ENCODE data around the gene FRRS1.

FRRS1 gene, protein sequence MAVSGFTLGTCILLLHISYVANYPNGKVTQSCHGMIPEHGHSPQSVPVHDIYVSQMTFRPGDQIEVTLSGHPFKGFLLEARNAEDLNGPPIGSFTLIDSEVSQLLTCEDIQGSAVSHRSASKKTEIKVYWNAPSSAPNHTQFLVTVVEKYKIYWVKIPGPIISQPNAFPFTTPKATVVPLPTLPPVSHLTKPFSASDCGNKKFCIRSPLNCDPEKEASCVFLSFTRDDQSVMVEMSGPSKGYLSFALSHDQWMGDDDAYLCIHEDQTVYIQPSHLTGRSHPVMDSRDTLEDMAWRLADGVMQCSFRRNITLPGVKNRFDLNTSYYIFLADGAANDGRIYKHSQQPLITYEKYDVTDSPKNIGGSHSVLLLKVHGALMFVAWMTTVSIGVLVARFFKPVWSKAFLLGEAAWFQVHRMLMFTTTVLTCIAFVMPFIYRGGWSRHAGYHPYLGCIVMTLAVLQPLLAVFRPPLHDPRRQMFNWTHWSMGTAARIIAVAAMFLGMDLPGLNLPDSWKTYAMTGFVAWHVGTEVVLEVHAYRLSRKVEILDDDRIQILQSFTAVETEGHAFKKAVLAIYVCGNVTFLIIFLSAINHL

GRCh38 chr1:99766378-99766800 lies at the start of gene FRRS1:
Gene FRRS1, minus strand, starts transcription at chr1:99766635. Its CDS starts 17,867 bp downstream, at chr1:99748768.
- peak within 1 kb of the TSS; percentile 46 for H3K27ac ChIP-seq (ENCODE audit: low read depth, low read length)
- peak within 1 kb of the TSS; percentile 66 for H3K9ac ChIP-seq (ENCODE audit: low read length)
- no peaks in the 10 kb centered on the region for H4K20me1 ChIP-seq (ENCODE audit: low read depth, low read length)
- peak within 1 kb of the TSS; percentile 85 for H3K4me3 ChIP-seq (ENCODE audit: insufficient read depth, low read length, poor library complexity, severe bottlenecking)
- peak within 1 kb of the TSS; percentile 90 for H2AFZ ChIP-seq (ENCODE audit: low read depth, low read length, severe bottlenecking)
- peak within 1 kb of the TSS; percentile 91 for H3K4me2 ChIP-seq (ENCODE audit: low read depth, low read length, poor library complexity, severe bottlenecking)
- no peaks in the 10 kb centered on the region; the same call in 1 of the 2 replicates for H3K79me2 ChIP-seq (ENCODE audit: insufficient read depth, low read length)
- no peaks in the 10 kb centered on the region for H3K36me3 ChIP-seq (ENCODE audit: low read length)
- H3K9me3 ChIP-seq (ENCODE audit: insufficient read depth, low read length) = no peaks in the 10 kb centered on the region
- no peaks in the 10 kb centered on the region for H3F3A ChIP-seq (ENCODE audit: insufficient read depth)
- no peak for TF ChIP-seq EZH2phosphoT487 (conservative IDR thresholded peaks at IDR 0.05; ENCODE audit: low read length)
- TF ChIP-seq, protein P1, sequence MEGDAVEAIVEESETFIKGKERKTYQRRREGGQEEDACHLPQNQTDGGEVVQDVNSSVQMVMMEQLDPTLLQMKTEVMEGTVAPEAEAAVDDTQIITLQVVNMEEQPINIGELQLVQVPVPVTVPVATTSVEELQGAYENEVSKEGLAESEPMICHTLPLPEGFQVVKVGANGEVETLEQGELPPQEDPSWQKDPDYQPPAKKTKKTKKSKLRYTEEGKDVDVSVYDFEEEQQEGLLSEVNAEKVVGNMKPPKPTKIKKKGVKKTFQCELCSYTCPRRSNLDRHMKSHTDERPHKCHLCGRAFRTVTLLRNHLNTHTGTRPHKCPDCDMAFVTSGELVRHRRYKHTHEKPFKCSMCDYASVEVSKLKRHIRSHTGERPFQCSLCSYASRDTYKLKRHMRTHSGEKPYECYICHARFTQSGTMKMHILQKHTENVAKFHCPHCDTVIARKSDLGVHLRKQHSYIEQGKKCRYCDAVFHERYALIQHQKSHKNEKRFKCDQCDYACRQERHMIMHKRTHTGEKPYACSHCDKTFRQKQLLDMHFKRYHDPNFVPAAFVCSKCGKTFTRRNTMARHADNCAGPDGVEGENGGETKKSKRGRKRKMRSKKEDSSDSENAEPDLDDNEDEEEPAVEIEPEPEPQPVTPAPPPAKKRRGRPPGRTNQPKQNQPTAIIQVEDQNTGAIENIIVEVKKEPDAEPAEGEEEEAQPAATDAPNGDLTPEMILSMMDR (IDR thresholded peaks at IDR 0.05; ENCODE audit: insufficient read depth, low read length, poor library complexity, severe bottlenecking) = no peak
- no peaks in the 10 kb centered on the region for H3K9me2 ChIP-seq (replicated peaks; ENCODE audit: insufficient read depth, low read length)
- no peaks in the 10 kb centered on the region for H3K27me3 ChIP-seq (ENCODE audit: low read length)

DNA sequence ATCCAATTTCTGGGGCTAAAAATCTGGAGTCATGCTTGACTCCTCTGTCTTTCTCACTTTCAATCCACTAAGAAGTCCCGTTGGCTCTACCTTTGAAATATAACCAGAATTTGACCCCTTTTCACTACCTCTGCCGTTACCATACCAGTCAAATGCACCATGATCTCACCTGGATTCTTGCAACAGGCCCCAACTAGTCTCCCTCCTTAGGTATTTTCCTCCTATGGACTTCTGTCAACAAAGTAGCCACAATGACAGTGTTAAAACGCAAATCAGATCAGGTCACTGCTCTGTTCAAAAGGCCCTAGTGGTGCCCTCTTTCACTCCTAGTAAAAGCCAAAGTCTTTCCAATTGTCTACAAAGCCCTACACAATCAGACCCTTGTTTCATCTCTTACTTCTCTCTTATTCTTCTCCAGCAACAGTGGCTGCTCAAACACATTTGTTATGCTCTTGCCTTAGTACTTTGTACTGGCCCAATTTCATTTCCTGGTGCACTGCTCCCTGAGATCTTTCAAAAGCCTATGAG lies 48.0 kb upstream of the FRRS1 start:
- H2AFZ ChIP-seq (ENCODE audit: low read depth, low read length, severe bottlenecking) = no peak overlapping the region
- no peaks in the 10 kb centered on the region for H3K27me3 ChIP-seq (ENCODE audit: low read length)
- no peak overlapping the region for H3K4me3 ChIP-seq (ENCODE audit: insufficient read depth, low read length, poor library complexity, severe bottlenecking)
- H3K9me2 ChIP-seq (replicated peaks; ENCODE audit: insufficient read depth, low read length) = no peaks in the 10 kb centered on the region
- TF ChIP-seq, protein P1 (IDR thresholded peaks at IDR 0.05; ENCODE audit: insufficient read depth, low read length, poor library complexity, severe bottlenecking) = no peak
- TF ChIP-seq EZH2phosphoT487 (conservative IDR thresholded peaks at IDR 0.05; ENCODE audit: low read length) = no peak
- no peaks in the 10 kb centered on the region for H3K9me3 ChIP-seq (ENCODE audit: insufficient read depth, low read length)
- H4K20me1 ChIP-seq (ENCODE audit: low read depth, low read length) = no peaks in the 10 kb centered on the region
- no peaks in the 10 kb centered on the region for H3F3A ChIP-seq (ENCODE audit: insufficient read depth)
- no peak overlapping the region for H3K9ac ChIP-seq (ENCODE audit: low read length)
- H3K36me3 ChIP-seq (ENCODE audit: low read length) = no peaks in the 10 kb centered on the region
- H3K79me2 ChIP-seq (ENCODE audit: insufficient read depth, low read length) = no peaks in the 10 kb centered on the region
- no peak overlapping the region for H3K27ac ChIP-seq (ENCODE audit: low read depth, low read length)
- H3K4me2 ChIP-seq (ENCODE audit: low read depth, low read length, poor library complexity, severe bottlenecking) = no peak overlapping the region

GRCh38 chr1:99811747-99812146 lies 45.3 kb upstream of the FRRS1 start:
- H3K9me3 ChIP-seq (ENCODE audit: insufficient read depth, low read length) = no peaks in the 10 kb centered on the region
- H3K27me3 ChIP-seq (ENCODE audit: low read length) = no peaks in the 10 kb centered on the region
- H3K4me3 ChIP-seq (ENCODE audit: insufficient read depth, low read length, poor library complexity, severe bottlenecking) = no peak overlapping the region
- H3F3A ChIP-seq (ENCODE audit: insufficient read depth) = no peaks in the 10 kb centered on the region
- H3K36me3 ChIP-seq (ENCODE audit: low read length) = no peaks in the 10 kb centered on the region
- no peak overlapping the region for H3K27ac ChIP-seq (ENCODE audit: low read depth, low read length)
- no peaks in the 10 kb centered on the region for H4K20me1 ChIP-seq (ENCODE audit: low read depth, low read length)
- H3K9me2 ChIP-seq (replicated peaks; ENCODE audit: insufficient read depth, low read length) = no peaks in the 10 kb centered on the region
- H3K79me2 ChIP-seq (ENCODE audit: insufficient read depth, low read length) = no peaks in the 10 kb centered on the region
- no peak overlapping the region for H3K4me2 ChIP-seq (ENCODE audit: low read depth, low read length, poor library complexity, severe bottlenecking)
- H2AFZ ChIP-seq (ENCODE audit: low read depth, low read length, severe bottlenecking) = no peak overlapping the region
- no peak overlapping the region for H3K9ac ChIP-seq (ENCODE audit: low read length)
- TF ChIP-seq, protein P1 (IDR thresholded peaks at IDR 0.05; ENCODE audit: insufficient read depth, low read length, poor library complexity, severe bottlenecking) = no peak
- TF ChIP-seq EZH2phosphoT487 (conservative IDR thresholded peaks at IDR 0.05; ENCODE audit: low read length) = no peak
